HepG2 (cell line): ENCODE data around the gene HSPA1B. TPM values are rescaled to one million over a fixed set of nuclear protein-coding genes. Genes with fewer than 3 reads are reported as not detected.
A peak's percentile ranks its signal among the peaks of the same experiment; 100 is the strongest.

Experiments
- AGO1 ChIP-seq: fragments of 200-400 bp; formaldehyde crosslinking; IDR thresholded peaks from 2 replicates; pipeline ENCODE4 v1.6.1; 2017; ENCODE audit warnings: mild to moderate bottlenecking, low read depth, low read length, moderate library complexity; ENCODE audit not compliant: poor library complexity, severe bottlenecking
- ATM ChIP-seq: fragments of 450-650 bp; IDR thresholded peaks from 2 replicates; pipeline ENCODE4 v1.7.1; 2017; ENCODE audit warnings: mild to moderate bottlenecking, borderline replicate concordance
- CEBPG ChIP-seq: IDR thresholded peaks from 2 replicates; pipeline ENCODE4 v1.6.1; 2016
- HNF1B ChIP-seq: sonication (generic); formaldehyde crosslinking; IDR thresholded peaks from 2 replicates; pipeline ENCODE4 v1.5.1; 2020; ENCODE audit warnings: mild to moderate bottlenecking, moderate library complexity, missing genetic modification reagents
- MYPOP ChIP-seq: sonication (generic); formaldehyde crosslinking; IDR thresholded peaks from 2 replicates; pipeline ENCODE4 v1.8.1; 2023; ENCODE audit warnings: mild to moderate bottlenecking, moderate library complexity, missing genetic modification reagents
- NFKBIZ ChIP-seq: IDR thresholded peaks from 2 replicates; pipeline ENCODE4 v1.6.1; 2018; ENCODE audit warnings: missing genetic modification reagents, missing compliant biosample characterization
- NR2F1 ChIP-seq, 2 experiments: fragments of 450-650 bp in 1 of 2; formaldehyde crosslinking in 1 of 2; IDR thresholded peaks; 2 replicates each; pipeline versions ENCODE4 v1.5.0 to v1.6.1; 2016 to 2020; ENCODE audit warnings: mild to moderate bottlenecking in 1 of 2, missing compliant biosample characterization in 1 of 2, missing genetic modification reagents in 1 of 2, moderate library complexity in 1 of 2
- PHF8 ChIP-seq: sonication (generic); formaldehyde crosslinking; IDR thresholded peaks from 2 replicates; pipeline ENCODE4 v1.5.0; 2020; ENCODE audit warnings: missing genetic modification reagents
- POGZ ChIP-seq: sonication (generic); formaldehyde crosslinking; IDR thresholded peaks from 2 replicates; pipeline ENCODE4 v1.4.0; 2020; ENCODE audit warnings: mild to moderate bottlenecking, missing genetic modification reagents
- SMAD9 ChIP-seq: sonication (generic); formaldehyde crosslinking; IDR thresholded peaks from 2 replicates; pipeline ENCODE4 v1.5.1; 2020; ENCODE audit warnings: mild to moderate bottlenecking, missing genetic modification reagents
- SNAPC5 ChIP-seq: sonication (generic); formaldehyde crosslinking; IDR thresholded peaks from 2 replicates; pipeline ENCODE4 v1.8.1; 2023; ENCODE audit warnings: mild to moderate bottlenecking, missing genetic modification reagents, borderline replicate concordance
- SOX13 ChIP-seq, 3 experiments: fragments of 450-650 bp in 1 of 3; sonication (generic) in 1 of 3; formaldehyde crosslinking in 1 of 3; IDR thresholded peaks in 2 of 3; conservative IDR thresholded peaks in 1 of 3; 2 replicates each; pipeline versions ENCODE4 v1.5.0 to v1.6.1; 2016 to 2020; ENCODE audit warnings: antibody characterized with exemption in 1 of 3, mild to moderate bottlenecking in 1 of 3, missing compliant biosample characterization in 1 of 3, missing genetic modification reagents in 1 of 3, moderate library complexity in 1 of 3
- THAP8 ChIP-seq: sonication (generic); formaldehyde crosslinking; IDR thresholded peaks from 2 replicates; pipeline ENCODE4 v1.5.1; 2020; ENCODE audit warnings: missing genetic modification reagents, mild to moderate bottlenecking, borderline replicate concordance
- U2AF1 ChIP-seq: fragments of 200-400 bp; formaldehyde crosslinking; optimal IDR thresholded peaks from 2 replicates; pipeline ENCODE3; 2017; ENCODE audit warnings: mild to moderate bottlenecking, low read depth, low read length
- ZNF33B ChIP-seq: sonication (generic); formaldehyde crosslinking; IDR thresholded peaks from 2 replicates; pipeline ENCODE4 v1.5.1; 2020; ENCODE audit warnings: mild to moderate bottlenecking, missing genetic modification reagents
- ZNF574 ChIP-seq: sonication (generic); formaldehyde crosslinking; IDR thresholded peaks from 2 replicates; pipeline ENCODE4 v1.4.0; 2020; ENCODE audit warnings: missing genetic modification reagents
- ZNF710 ChIP-seq: sonication (generic); formaldehyde crosslinking; IDR thresholded peaks from 2 replicates; pipeline ENCODE4 v1.5.0; 2020; ENCODE audit warnings: mild to moderate bottlenecking, missing genetic modification reagents, borderline replicate concordance
- ZSCAN12 ChIP-seq: sonication (generic); formaldehyde crosslinking; IDR thresholded peaks from 2 replicates; pipeline ENCODE4 v1.9.0; 2021; ENCODE audit warnings: mild to moderate bottlenecking, missing genetic modification reagents
- polyA plus RNA-seq, 8 experiments: library from polyadenylated mRNA; depleted of rRNA in 3 of 8; stranded (reverse) in 7 of 8; unstranded in 1 of 8; fragments of >200 nt; fragmentation: Illumina TruSeq in 4 of 8; extraction: Trizol in 4 of 8; gene quantifications; 2 replicates each; pipeline versions ENCODE4 v1.2.1 to v1.2.3, GENCODE V29; 2011 to 2016; ENCODE audit warnings: low read depth in 4 of 8, missing spikeins in 1 of 8, mixed read lengths in 1 of 8; ENCODE audit not compliant: insufficient read depth in 1 of 8
- total RNA-seq, 5 experiments: library from RNA; depleted of rRNA; stranded (reverse); fragments of >200 nt; fragmentation: Illumina TruSeq; extraction: Trizol; gene quantifications; 2 replicates each; pipeline ENCODE4 v1.2.3, GENCODE V29; 2016; ENCODE audit warnings: low read depth in 1 of 5

Gene HSPA1B
- total and polyA plus RNA-seq, 2 of the 13 experiments (the other 11 are each of a cell fraction or from before 2014, with no cell fraction given): 26.0 to 186 TPM

- TF ChIP-seq ZNF710 (CRISPR knock-in tag) (no peak), THAP8 (CRISPR knock-in tag) (no peak), NFKBIZ (CRISPR knock-in tag) (no peak), HNF1B (CRISPR knock-in tag) (peak; percentile 42; the same call in 1 of the 2 replicates), ZNF33B (CRISPR knock-in tag) (no peak), ATM (no peak), SNAPC5 (CRISPR knock-in tag) (no peak), CEBPG (CRISPR knock-in tag) (no peak), MYPOP (CRISPR knock-in tag) (no peak), U2AF1 (no peak), ZSCAN12 (no peak), AGO1 (no peak), PHF8 (no peak), NR2F1 (CRISPR knock-in tag; IDR thresholded peaks at IDR 0.05) (no peak), SMAD9 (CRISPR knock-in tag) (peak; percentile 89; the same call in 1 of the 2 replicates), SOX13 (IDR thresholded peaks at IDR 0.05) (no peak), SOX13 (CRISPR knock-in tag; conservative IDR thresholded peaks at IDR 0.05 in 1 of 2, IDR thresholded peaks at IDR 0.05 in 1 of 2) (peak in 1 of 2 experiments; percentile 3; a peak in 1 of 4 replicates), ZNF574 (CRISPR knock-in tag) (no peak), POGZ (CRISPR knock-in tag) (no peak)
Measured at GRCh38 chr6:31794866-31795615, 32.5 kb upstream of the HSPA1B start (continued).
